ENCODE results near the gene PRPH. TPM values are rescaled to one million over a fixed set of nuclear protein-coding genes. Genes with fewer than 3 reads are reported as not detected.
"Not testable (repeated sequence)": the region's sequence is repeated elsewhere in the genome, so short reads cannot be mapped to it uniquely, and the experiment has no call there.

PRPH gene
- total RNA-seq, 1 donor from 2014 or later: not detected

GRCh38 chr12:49298160-49298559 lies 3.2 kb downstream of the PRPH start:
- no peak for DNase-seq (ENCODE audit: low read depth in 2 of 2)

GRCh38 chr12:49301760-49302159 lies 6.8 kb downstream of the PRPH start:
- no peak for DNase-seq (ENCODE audit: low read depth in 2 of 2)

GRCh38 chr12:49304161-49304560 lies 9.2 kb downstream of the PRPH start:
- DNase-seq (ENCODE audit: low read depth in 2 of 2): no peak

- no peak for DNase-seq (ENCODE audit: low read depth in 2 of 2)
Measured at GRCh38 chr12:49305762-49306510, 11.0 kb downstream of the PRPH start.

GRCh38 chr12:49309386-49309785 lies 14.4 kb downstream of the PRPH start:
- DNase-seq (ENCODE audit: low read depth in 2 of 2): no peak

GRCh38 chr12:49310451-49311000 lies 15.6 kb downstream of the PRPH start:
- not testable (repeated sequence) for DNase-seq (ENCODE audit: low read depth in 2 of 2)

GRCh38 chr12:49314811-49315210 lies 19.9 kb downstream of the PRPH start:
- DNase-seq (ENCODE audit: low read depth in 2 of 2): no peak

GRCh38 chr12:49317118-49317517 lies 22.2 kb downstream of the PRPH start:
- not testable (repeated sequence) for DNase-seq (ENCODE audit: low read depth in 2 of 2)

GRCh38 chr12:49320411-49321103 lies 25.6 kb downstream of the PRPH start:
- not testable (repeated sequence) for DNase-seq (ENCODE audit: low read depth in 2 of 2)

- DNase-seq (ENCODE audit: low read depth in 2 of 2): no peak
Measured at GRCh38 chr12:49322367-49322707, 27.4 kb downstream of the PRPH start.

GRCh38 chr12:49322708-49323523 lies 28.0 kb downstream of the PRPH start, which contains the start of gene TROAP:
TROAP (plus strand) TSS chr12:49323255; CDS start chr12:49323609, 354 bp downstream.
- peak; percentile 99 for DNase-seq (ENCODE audit: low read depth in 2 of 2)

GRCh38 chr12:49323524-49324097 lies 28.7 kb downstream of the PRPH start:
- no peak for DNase-seq (ENCODE audit: low read depth in 2 of 2)

- no peak for DNase-seq (ENCODE audit: low read depth in 2 of 2)
Measured at GRCh38 chr12:49325606-49326005, 30.7 kb downstream of the PRPH start.

GRCh38 chr12:49327368-49327767 lies 32.4 kb downstream of the PRPH start:
- no peak for DNase-seq (ENCODE audit: low read depth in 2 of 2)

GRCh38 chr12:49327887-49328286 lies 32.9 kb downstream of the PRPH start:
- DNase-seq (ENCODE audit: low read depth in 2 of 2): no peak

- DNase-seq (ENCODE audit: low read depth in 2 of 2): no peak
Measured at GRCh38 chr12:49328816-49329215, 33.9 kb downstream of the PRPH start.

GRCh38 chr12:49330032-49330619 lies 35.2 kb downstream of the PRPH start:
- DNase-seq (ENCODE audit: low read depth in 2 of 2): no peak

GRCh38 chr12:49330631-49331379 lies 35.9 kb downstream of the PRPH start:
- DNase-seq (ENCODE audit: low read depth in 2 of 2): no peak

- DNase-seq (ENCODE audit: low read depth in 2 of 2): peak; percentile 87 to 88
Measured at GRCh38 chr12:49331380-49332222, 36.7 kb downstream of the PRPH start.

Measured in lung microvascular endothelial cell (primary cell).